ENCODE measurements around the gene TAL2.

The TAL2 gene

GRCh38 chr9:105662184-105663104 lies at the start of gene TAL2:
Gene TAL2, plus strand, starts transcription at chr9:105662457. Its CDS starts 40 bp downstream, at chr9:105662497.
- no peak for DNase-seq (ENCODE audit: insufficient read length, low spot score)
- no peak for TF ChIP-seq POLR2A (IDR thresholded peaks at IDR 0.05; ENCODE audit: low read depth, low read length)
- FAIRE-seq = no peak

GRCh38 chr9:105621001-105621400 lies 41.3 kb upstream of the TAL2 start:
- FAIRE-seq = peak; percentile 43
- no peak for DNase-seq (ENCODE audit: insufficient read length, low spot score)
- TF ChIP-seq POLR2A (IDR thresholded peaks at IDR 0.05; ENCODE audit: low read depth, low read length) = no peak

- TF ChIP-seq POLR2A (IDR thresholded peaks at IDR 0.05; ENCODE audit: low read depth, low read length) = no peak
- DNase-seq (ENCODE audit: insufficient read length, low spot score) (no peak), FAIRE-seq (no peak)
Measured at GRCh38 chr9:105625088-105625487, 37.2 kb upstream of the TAL2 start.

GRCh38 chr9:105632807-105633206 lies 29.4 kb upstream of the TAL2 start:
- TF ChIP-seq POLR2A (IDR thresholded peaks at IDR 0.05; ENCODE audit: low read depth, low read length) = no peak
- DNase-seq (ENCODE audit: insufficient read length, low spot score) = no peak
- FAIRE-seq = peak; percentile 58

- no peak for DNase-seq (ENCODE audit: insufficient read length, low spot score)
- TF ChIP-seq POLR2A (IDR thresholded peaks at IDR 0.05; ENCODE audit: low read depth, low read length) = no peak
Measured at GRCh38 chr9:105633411-105633810, 28.8 kb upstream of the TAL2 start.

GRCh38 chr9:105636331-105636730 lies 25.9 kb upstream of the TAL2 start:
- DNase-seq (ENCODE audit: insufficient read length, low spot score) (no peak), FAIRE-seq (peak; percentile 74)
- TF ChIP-seq POLR2A (IDR thresholded peaks at IDR 0.05; ENCODE audit: low read depth, low read length) = no peak

More at GRCh38 chr9:105633411-105633810, 28.8 kb upstream of the TAL2 start:
- FAIRE-seq = peak; percentile 74

- TF ChIP-seq POLR2A (IDR thresholded peaks at IDR 0.05; ENCODE audit: low read depth, low read length) = no peak
- DNase-seq (ENCODE audit: insufficient read length, low spot score) (no peak), FAIRE-seq (peak; percentile 83)
Measured at GRCh38 chr9:105637787-105638395, 24.4 kb upstream of the TAL2 start.

- FAIRE-seq (no peak), DNase-seq (ENCODE audit: insufficient read length, low spot score) (no peak)
- TF ChIP-seq POLR2A (IDR thresholded peaks at IDR 0.05; ENCODE audit: low read depth, low read length) = no peak
Measured at GRCh38 chr9:105639936-105640335, 22.3 kb upstream of the TAL2 start.

- FAIRE-seq = peak; percentile 65
- no peak for TF ChIP-seq POLR2A (IDR thresholded peaks at IDR 0.05; ENCODE audit: low read depth, low read length)
- no peak for DNase-seq (ENCODE audit: insufficient read length, low spot score)
Measured at GRCh38 chr9:105643795-105644194, 18.5 kb upstream of the TAL2 start.

- no peak for FAIRE-seq
- DNase-seq (ENCODE audit: insufficient read length, low spot score) = no peak
- no peak for TF ChIP-seq POLR2A (IDR thresholded peaks at IDR 0.05; ENCODE audit: low read depth, low read length)
Measured at GRCh38 chr9:105646879-105647594, 15.2 kb upstream of the TAL2 start.

- no peak for TF ChIP-seq POLR2A (IDR thresholded peaks at IDR 0.05; ENCODE audit: low read depth, low read length)
- FAIRE-seq = no peak
Measured at GRCh38 chr9:105647595-105648349, 14.5 kb upstream of the TAL2 start.

GRCh38 chr9:105651806-105652205 lies 10.5 kb upstream of the TAL2 start:
- FAIRE-seq (no peak), DNase-seq (ENCODE audit: insufficient read length, low spot score) (no peak)
- TF ChIP-seq POLR2A (IDR thresholded peaks at IDR 0.05; ENCODE audit: low read depth, low read length) = no peak

More at GRCh38 chr9:105647595-105648349, 14.5 kb upstream of the TAL2 start:
- no peak for DNase-seq (ENCODE audit: insufficient read length, low spot score)

- no peak for TF ChIP-seq POLR2A (IDR thresholded peaks at IDR 0.05; ENCODE audit: low read depth, low read length)
- FAIRE-seq (no peak), DNase-seq (ENCODE audit: insufficient read length, low spot score) (no peak)
Measured at GRCh38 chr9:105656131-105656921, 5.9 kb upstream of the TAL2 start.
